ENCODE results near the gene SIK3. TPM values are rescaled to one million over a fixed set of nuclear protein-coding genes. Genes with fewer than 3 reads are reported as not detected.

The SIK3 gene
- total RNA-seq, 2 donors from 2014 or later, result 26.2 to 77.6 TPM

- TF ChIP-seq CTCF (IDR thresholded peaks at IDR 0.05) (no peak), POLR2AphosphoS5 (IDR thresholded peaks at IDR 0.05) (no peak), POLR2A (IDR thresholded peaks at IDR 0.05) (no peak)
- no peaks in the 10 kb centered on the region for H3K4me1 ChIP-seq (replicated peaks)
Measured at GRCh38 chr11:117062498-117062897, 35.7 kb downstream of the SIK3 start.

GRCh38 chr11:117061256-117061655 lies 37.0 kb downstream of the SIK3 start:
- Histone ChIP-seq H3K27me3 (replicated peaks; ENCODE audit: insufficient read depth) (no peaks in the 10 kb centered on the region), H3K36me3 (no peaks in the 10 kb centered on the region), H3K9me3 (no peaks in the 10 kb centered on the region), H3K4me1 (replicated peaks) (no peaks in the 10 kb centered on the region), H3K27ac (no peak overlapping the region), H3K4me3 (no peak overlapping the region)
- DNase-seq (ENCODE audit: low spot score), result no peak
- 94% methylated on average over 5 of the region's 5 CpGs for WGBS
- intact Hi-C loops (cut with DNase I), result no loop called here
- TF ChIP-seq POLR2A (IDR thresholded peaks at IDR 0.05) (no peak), CTCF (IDR thresholded peaks at IDR 0.05) (no peak), POLR2AphosphoS5 (IDR thresholded peaks at IDR 0.05) (no peak)

More at GRCh38 chr11:117062498-117062897, 35.7 kb downstream of the SIK3 start:
- no peak overlapping the region for H3K27ac ChIP-seq
- no peak for DNase-seq (ENCODE audit: low spot score)
- H3K36me3 ChIP-seq, result no peaks in the 10 kb centered on the region
- no peaks in the 10 kb centered on the region for H3K9me3 ChIP-seq
- WGBS, result 86% methylated on average over 2 of the region's 2 CpGs
- intact Hi-C loops (cut with DNase I), result no loop called here
- no peak overlapping the region for H3K4me3 ChIP-seq
- no peaks in the 10 kb centered on the region for H3K27me3 ChIP-seq (replicated peaks; ENCODE audit: insufficient read depth)

GRCh38 chr11:117059611-117060148 lies 38.5 kb downstream of the SIK3 start:
- 64% methylated on average over 3 of the region's 3 CpGs for WGBS
- no peaks in the 10 kb centered on the region for H3K36me3 ChIP-seq
- TF ChIP-seq CTCF (IDR thresholded peaks at IDR 0.05) (no peak), POLR2AphosphoS5 (IDR thresholded peaks at IDR 0.05) (no peak)
- H3K4me1 ChIP-seq (replicated peaks), result no peaks in the 10 kb centered on the region
- DNase-seq (ENCODE audit: low spot score), result no peak
- H3K27ac ChIP-seq, result no peak overlapping the region
- H3K9me3 ChIP-seq, result no peaks in the 10 kb centered on the region
- H3K27me3 ChIP-seq (replicated peaks; ENCODE audit: insufficient read depth), result no peaks in the 10 kb centered on the region
- no peak overlapping the region for H3K4me3 ChIP-seq
- intact Hi-C loops (cut with DNase I), result no loop called here

- H3K36me3 ChIP-seq, result no peaks in the 10 kb centered on the region
- intact Hi-C loops (cut with DNase I), result no loop called here
- no peak for DNase-seq (ENCODE audit: low spot score)
- no peak overlapping the region for H3K4me3 ChIP-seq
- WGBS, result 61% methylated on average over 4 of the region's 4 CpGs
- no peaks in the 10 kb centered on the region for H3K4me1 ChIP-seq (replicated peaks)
- H3K27ac ChIP-seq, result no peak overlapping the region
- no peaks in the 10 kb centered on the region for H3K27me3 ChIP-seq (replicated peaks; ENCODE audit: insufficient read depth)
- TF ChIP-seq POLR2A (IDR thresholded peaks at IDR 0.05) (no peak), CTCF (IDR thresholded peaks at IDR 0.05) (no peak), POLR2AphosphoS5 (IDR thresholded peaks at IDR 0.05) (no peak)
- no peaks in the 10 kb centered on the region for H3K9me3 ChIP-seq
Measured at GRCh38 chr11:117058761-117059261, 39.4 kb downstream of the SIK3 start.

GRCh38 chr11:117057727-117058126 lies 40.5 kb downstream of the SIK3 start:
- Histone ChIP-seq H3K4me3 (no peak overlapping the region), H3K27me3 (replicated peaks; ENCODE audit: insufficient read depth) (no peaks in the 10 kb centered on the region), H3K9me3 (no peaks in the 10 kb centered on the region), H3K27ac (no peak overlapping the region), H3K36me3 (no peaks in the 10 kb centered on the region), H3K4me1 (replicated peaks) (no peaks in the 10 kb centered on the region)
- intact Hi-C loops (cut with DNase I), result no loop called here
- no peak for TF ChIP-seq POLR2AphosphoS5 (IDR thresholded peaks at IDR 0.05)
- TF ChIP-seq POLR2A (IDR thresholded peaks at IDR 0.05), result no peak
- no peak for TF ChIP-seq CTCF (IDR thresholded peaks at IDR 0.05)
- no peak for DNase-seq (ENCODE audit: low spot score)

Measured in prostate gland (tissue), 2 donors.